ENCODE data around the gene ALOX5AP.

- TF ChIP-seq CTCF (IDR thresholded peaks at IDR 0.05), result no peak
- no peak for TF ChIP-seq POLR2A (IDR thresholded peaks at IDR 0.05; ENCODE audit: low read depth)
- TF ChIP-seq POLR2AphosphoS5 (IDR thresholded peaks at IDR 0.05), result no peak
Measured at GRCh38 chr13:30736461-30737320, 1.3 kb downstream of the ALOX5AP start.
